Ascending aorta (tissue), 2 donors: ENCODE measurements around the gene MSRB3. TPM values are rescaled to one million over a fixed set of nuclear protein-coding genes. Genes with fewer than 3 reads are reported as not detected.

Source experiments
- DNase-seq, 2 donors: peaks; one replicate each; pipeline ENCODE4 v3.0.0-alpha.2; 2019; ENCODE audit warnings: low spot score in 2 of 2
- H3K27ac ChIP-seq, 2 donors: fragments of 200-600 bp; sonication (generic); one replicate each; pipeline ENCODE4 v1.5.1; 2016 to 2017; ENCODE audit warnings: mild to moderate bottlenecking in 1 of 2
- H3K27me3 ChIP-seq: fragments of 200-600 bp; sonication (generic); one replicate; pipeline ENCODE4 v1.5.1; 2017
- H3K36me3 ChIP-seq, 2 donors: fragments of 200-600 bp; sonication (generic); one replicate each; pipeline ENCODE4 v1.5.1; 2016
- H3K4me1 ChIP-seq, 2 donors: fragments of 200-600 bp; sonication (generic); one replicate each; pipeline ENCODE4 v1.5.1; 2016 to 2017; ENCODE audit warnings: mild to moderate bottlenecking in 1 of 2
- H3K4me3 ChIP-seq, 2 donors: fragments of 200-600 bp; sonication (generic); one replicate each; pipeline ENCODE4 v1.5.1; 2016 to 2017; ENCODE audit warnings: mild to moderate bottlenecking in 1 of 2
- H3K9me3 ChIP-seq, 2 donors: fragments of 200-600 bp; sonication (generic); one replicate each; pipeline ENCODE4 v1.5.1; 2016
- intact Hi-C: fragments of 100-400 bp; cut with DNase I; formaldehyde crosslinking; loops from one replicate; pipeline ENCODE4 v1.15.1; 2023
- total RNA-seq: library from RNA; depleted of rRNA; stranded (reverse); fragments of >200 nt; gene quantifications from one replicate; pipeline ENCODE4 v1.1.0, GENCODE V29; 2016
- TF ChIP-seq, protein P1 (sequence below), 3 experiments: fragments of 200-600 bp in 2 of 3; fragments of 450-650 bp in 1 of 3; sonication (generic) in 2 of 3; IDR thresholded peaks; one replicate each; pipeline ENCODE4 v1.5.1; 2016 to 2019; ENCODE audit warnings: antibody characterized with exemption in 3 of 3, mild to moderate bottlenecking in 1 of 3, moderate library complexity in 1 of 3

The MSRB3 gene
- total RNA-seq, 1 donor from 2014 or later = 79.4 TPM

DNA sequence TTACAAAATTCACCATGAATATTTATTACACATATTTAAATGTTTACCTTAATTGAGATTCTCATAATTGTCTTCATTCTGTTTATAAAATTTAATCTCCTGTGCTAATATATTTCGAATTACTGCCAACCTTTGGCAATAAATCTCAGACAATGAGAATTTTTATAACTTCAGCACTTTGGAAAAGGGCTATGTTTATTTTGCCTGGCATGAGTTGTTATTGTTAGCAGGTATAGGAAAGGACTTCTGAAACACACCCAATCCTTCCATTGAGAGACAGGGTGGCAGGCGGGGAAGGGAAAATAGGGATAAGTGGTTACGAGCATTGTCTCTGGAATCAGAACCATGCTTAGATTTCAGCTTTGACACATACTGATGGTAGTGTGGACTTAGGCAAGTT is 12.1 kb upstream of the MSRB3 start:
- Histone ChIP-seq H3K9me3 (no peaks in the 10 kb centered on the region), H3K36me3 (no peaks in the 10 kb centered on the region), H3K4me1 (no peaks in the 10 kb centered on the region), H3K27me3 (no peaks in the 10 kb centered on the region), H3K27ac (no peak overlapping the region), H3K4me3 (no peak overlapping the region)
- intact Hi-C loops = no loop called here
- TF ChIP-seq, protein P1, sequence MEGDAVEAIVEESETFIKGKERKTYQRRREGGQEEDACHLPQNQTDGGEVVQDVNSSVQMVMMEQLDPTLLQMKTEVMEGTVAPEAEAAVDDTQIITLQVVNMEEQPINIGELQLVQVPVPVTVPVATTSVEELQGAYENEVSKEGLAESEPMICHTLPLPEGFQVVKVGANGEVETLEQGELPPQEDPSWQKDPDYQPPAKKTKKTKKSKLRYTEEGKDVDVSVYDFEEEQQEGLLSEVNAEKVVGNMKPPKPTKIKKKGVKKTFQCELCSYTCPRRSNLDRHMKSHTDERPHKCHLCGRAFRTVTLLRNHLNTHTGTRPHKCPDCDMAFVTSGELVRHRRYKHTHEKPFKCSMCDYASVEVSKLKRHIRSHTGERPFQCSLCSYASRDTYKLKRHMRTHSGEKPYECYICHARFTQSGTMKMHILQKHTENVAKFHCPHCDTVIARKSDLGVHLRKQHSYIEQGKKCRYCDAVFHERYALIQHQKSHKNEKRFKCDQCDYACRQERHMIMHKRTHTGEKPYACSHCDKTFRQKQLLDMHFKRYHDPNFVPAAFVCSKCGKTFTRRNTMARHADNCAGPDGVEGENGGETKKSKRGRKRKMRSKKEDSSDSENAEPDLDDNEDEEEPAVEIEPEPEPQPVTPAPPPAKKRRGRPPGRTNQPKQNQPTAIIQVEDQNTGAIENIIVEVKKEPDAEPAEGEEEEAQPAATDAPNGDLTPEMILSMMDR (IDR thresholded peaks at IDR 0.05) = no peak
- DNase-seq = no peak

DNA sequence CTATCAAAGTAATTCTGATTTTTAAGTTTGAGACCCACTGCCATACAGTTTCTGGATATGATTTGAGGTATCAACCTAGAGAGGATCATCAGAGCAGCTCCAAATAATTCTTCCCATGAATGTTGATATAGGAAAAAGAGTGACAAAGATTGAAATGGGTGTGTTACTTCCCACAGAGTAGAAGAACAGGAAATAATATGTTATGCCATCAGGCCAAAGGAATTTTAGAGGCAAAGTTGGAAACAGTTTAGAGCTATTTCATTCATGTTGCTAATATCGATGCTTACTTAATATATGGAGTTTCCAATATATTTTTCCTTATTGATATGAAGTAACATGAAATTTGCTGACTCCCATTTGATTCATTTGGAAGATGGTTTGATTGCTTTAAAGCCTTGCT is 8.9 kb upstream of the MSRB3 start:
- TF ChIP-seq, protein P1 (IDR thresholded peaks at IDR 0.05) = no peak
- no peaks in the 10 kb centered on the region for H3K9me3 ChIP-seq
- no peaks in the 10 kb centered on the region for H3K4me1 ChIP-seq
- no peak for DNase-seq
- no peaks in the 10 kb centered on the region for H3K36me3 ChIP-seq
- H3K4me3 ChIP-seq = no peak overlapping the region
- no peak overlapping the region for H3K27ac ChIP-seq
- H3K27me3 ChIP-seq = no peaks in the 10 kb centered on the region
- intact Hi-C loops = loop anchor here (10.0 kb wide), 1 partner anchor 765 kb away; no protein-coding TSS in a partner anchor

DNA sequence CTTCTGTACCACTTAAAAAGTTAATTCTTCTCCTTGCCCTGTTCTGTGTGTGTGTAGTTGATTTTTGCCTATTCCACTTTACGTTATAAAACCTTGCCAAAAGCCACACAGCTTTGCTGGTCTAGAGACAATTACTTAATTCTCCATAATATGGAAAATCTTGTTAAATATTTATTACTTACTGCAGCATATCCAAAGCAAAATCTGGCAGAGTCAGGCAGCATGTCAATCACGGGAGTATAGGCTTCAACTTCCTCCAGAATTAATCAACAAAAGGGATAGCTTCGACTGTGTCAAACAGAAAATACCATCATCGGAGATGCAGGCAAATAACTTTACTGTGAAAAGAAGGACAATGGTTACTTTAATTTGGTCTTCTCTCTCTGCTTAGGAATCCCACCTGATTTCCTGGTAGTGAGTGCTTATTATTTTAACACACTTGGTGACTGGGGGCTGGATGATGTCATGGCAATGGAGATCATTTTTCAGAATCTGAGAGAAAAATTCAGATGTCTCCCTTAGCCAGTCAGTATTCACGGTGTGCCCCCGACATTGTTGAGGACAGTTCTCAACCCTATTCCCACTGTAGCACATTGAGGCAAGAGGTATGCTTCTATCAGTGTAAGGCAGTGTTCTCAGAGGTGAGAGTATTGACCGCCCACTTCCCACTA is 3.7 kb upstream of the MSRB3 start:
- H3K36me3 ChIP-seq = no peaks in the 10 kb centered on the region
- H3K4me3 ChIP-seq = no peak overlapping the region
- no peak for DNase-seq
- intact Hi-C loops = loop anchor here (5.0 to 10.0 kb wide), 2 partner anchors 760 to 1028 kb away; partner anchors contain the start of gene HELB
- TF ChIP-seq, protein P1 (IDR thresholded peaks at IDR 0.05) = no peak
- no peak overlapping the region for H3K27ac ChIP-seq
- no peaks in the 10 kb centered on the region for H3K27me3 ChIP-seq
- no peaks in the 10 kb centered on the region for H3K9me3 ChIP-seq
- peaks cover 0 to 8% of the 10 kb centered on the region in 2 donors for H3K4me1 ChIP-seq

DNA sequence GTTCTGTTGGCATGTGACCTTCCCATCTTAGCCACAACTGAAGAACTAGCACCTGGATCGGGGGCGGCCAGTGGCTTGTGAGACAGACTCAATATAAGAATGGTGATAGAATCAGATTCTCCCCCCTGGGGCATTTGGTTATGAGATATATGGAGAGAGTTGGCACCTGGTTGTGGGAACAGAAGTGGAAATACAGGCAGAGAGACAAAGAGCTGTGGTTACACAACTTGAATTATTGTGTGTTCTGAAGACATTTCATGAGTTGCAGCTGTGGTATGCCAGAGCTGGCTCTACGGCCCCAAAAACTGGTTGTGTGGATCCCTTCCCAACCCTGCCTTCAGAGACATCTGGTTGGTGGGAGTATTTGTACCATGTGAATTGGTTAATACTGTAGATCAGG is 2.9 kb upstream of the MSRB3 start:
- Histone ChIP-seq H3K4me3 (no peak overlapping the region), H3K27ac (no peak overlapping the region), H3K36me3 (no peaks in the 10 kb centered on the region), H3K9me3 (no peaks in the 10 kb centered on the region), H3K27me3 (no peaks in the 10 kb centered on the region), H3K4me1 (peaks cover 0 to 8% of the 10 kb centered on the region in 2 donors)
- TF ChIP-seq, protein P1 (IDR thresholded peaks at IDR 0.05) = no peak
- no peak for DNase-seq
- intact Hi-C loops = loop anchor here (5.0 to 10.0 kb wide), 2 partner anchors 759 to 1027 kb away; partner anchors contain the start of gene HELB

DNA sequence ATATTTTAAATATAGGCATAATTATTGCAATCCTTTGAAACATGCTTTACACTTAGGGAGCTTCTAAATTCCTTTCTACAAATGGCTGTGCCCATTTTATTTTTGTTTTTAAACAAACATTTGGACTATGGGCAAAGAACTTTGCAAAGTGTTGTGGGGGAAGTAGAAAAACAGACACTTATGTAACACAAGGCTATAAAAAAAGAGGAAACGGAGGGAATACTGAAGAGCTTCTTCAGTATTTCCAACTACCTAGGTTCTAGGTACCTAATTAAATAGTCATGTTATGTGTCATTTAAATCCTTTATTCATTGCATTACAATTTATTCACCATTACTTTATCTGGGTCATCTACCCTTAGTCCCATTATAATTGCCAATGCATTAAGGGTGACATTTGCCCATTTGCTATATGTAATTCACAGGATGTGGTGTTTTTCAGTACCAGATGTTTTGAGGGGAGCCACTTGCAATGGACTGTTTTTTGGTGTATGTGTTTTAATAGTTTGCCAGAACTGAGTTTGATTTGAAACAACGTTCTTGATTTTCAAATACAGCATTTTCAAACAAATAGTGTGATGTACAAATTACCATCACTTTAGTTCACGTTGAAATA is 1.5 kb upstream of the MSRB3 start:
- Histone ChIP-seq H3K4me3 (no peak overlapping the region), H3K4me1 (peaks cover 0 to 10% of the 10 kb centered on the region in 2 donors), H3K27ac (no peak overlapping the region), H3K27me3 (no peaks in the 10 kb centered on the region), H3K36me3 (no peaks in the 10 kb centered on the region), H3K9me3 (no peaks in the 10 kb centered on the region)
- intact Hi-C loops = loop anchor here (5.0 to 10.0 kb wide), 2 partner anchors 758 to 1025 kb away; partner anchors contain the start of gene HELB
- no peak for DNase-seq
- TF ChIP-seq, protein P1 (IDR thresholded peaks at IDR 0.05) = no peak
